ENCODE data around the gene ARID3C. TPM values are rescaled to one million over a fixed set of nuclear protein-coding genes. Genes with fewer than 3 reads are reported as not detected.

ARID3C gene
- total and polyA plus RNA-seq, 2 experiments from 2014 or later: 0.49 TPM; not detected in 1

GRCh38 chr9:34591917-34592866 lies 36.7 kb downstream of the ARID3C start:
- peak overlapping the region; percentile 52; the same call in 1 of the 2 replicates for H2AFZ ChIP-seq
- DNase-seq (ENCODE audit: low spot score): no peak
- H3K4me1 ChIP-seq (ENCODE audit: insufficient read depth): peaks cover 37% of the 10 kb centered on the region; the same call in 1 of the 2 replicates
- Mint-ChIP-seq H3K36me3 (ENCODE audit: low read depth) (no peaks in the 10 kb centered on the region; the same call in 2 of the 3 replicates), H3K27me3 (ENCODE audit: insufficient read depth, low read depth, poor library complexity) (peaks cover 68% of the 10 kb centered on the region), H3K27ac (no peak overlapping the region), H3K4me1 (peaks cover 27% of the 10 kb centered on the region), H3K9me3 (peaks cover 3% of the 10 kb centered on the region; the same call in 1 of the 3 replicates), H3K4me3 (peak overlapping the region; percentile 24; the same call in 2 of the 3 replicates)
- H3K4me2 ChIP-seq: peak overlapping the region; percentile 94
- H3K4me3 ChIP-seq: peak overlapping the region; percentile 70
- no peaks in the 10 kb centered on the region for H3F3A ChIP-seq (replicated peaks; ENCODE audit: low read depth)
- no peak for ATAC-seq
- H3K9me2 ChIP-seq (ENCODE audit: insufficient read depth): no peaks in the 10 kb centered on the region
- H3K27me3 ChIP-seq (ENCODE audit: insufficient read depth): peaks cover 84% of the 10 kb centered on the region
- no peaks in the 10 kb centered on the region for H3K79me2 ChIP-seq (replicated peaks; ENCODE audit: insufficient read depth)
- H3K36me3 ChIP-seq (ENCODE audit: insufficient read depth): no peaks in the 10 kb centered on the region
- H3K27ac ChIP-seq (ENCODE audit: low read depth): no peak overlapping the region
- peaks cover 6% of the 10 kb centered on the region for H4K20me1 ChIP-seq (replicated peaks; ENCODE audit: insufficient read depth)
- peak; percentile 14 for TF ChIP-seq EZH2 (IDR thresholded peaks at IDR 0.05; ENCODE audit: low read depth, unreplicated experiment)
- TF ChIP-seq STAT1 (IDR thresholded peaks at IDR 0.05; ENCODE audit: unreplicated experiment): no peak

GRCh38 chr9:34591248-34591916 lies 37.5 kb downstream of the ARID3C start:
- no peak overlapping the region for H3K27ac ChIP-seq (ENCODE audit: low read depth)
- peaks cover 6% of the 10 kb centered on the region for H4K20me1 ChIP-seq (replicated peaks; ENCODE audit: insufficient read depth)
- peak overlapping the region; percentile 97 for H2AFZ ChIP-seq
- Mint-ChIP-seq H3K9me3 (peaks cover 3% of the 10 kb centered on the region; the same call in 1 of the 3 replicates), H3K4me3 (peak overlapping the region; percentile 79), H3K4me1 (peaks cover 31% of the 10 kb centered on the region), H3K27me3 (ENCODE audit: insufficient read depth, low read depth, poor library complexity) (peaks cover 76% of the 10 kb centered on the region), H3K27ac (no peak overlapping the region), H3K36me3 (ENCODE audit: low read depth) (no peaks in the 10 kb centered on the region; the same call in 2 of the 3 replicates)
- H3K36me3 ChIP-seq (ENCODE audit: insufficient read depth): no peaks in the 10 kb centered on the region
- H3K9me2 ChIP-seq (ENCODE audit: insufficient read depth): no peaks in the 10 kb centered on the region
- no peaks in the 10 kb centered on the region for H3K79me2 ChIP-seq (replicated peaks; ENCODE audit: insufficient read depth)
- peak; percentile 70 for ATAC-seq
- H3K4me1 ChIP-seq (ENCODE audit: insufficient read depth): peaks cover 40% of the 10 kb centered on the region; the same call in 1 of the 2 replicates
- H3K4me2 ChIP-seq: peak overlapping the region; percentile 94
- H3K27me3 ChIP-seq (ENCODE audit: insufficient read depth): peaks cover 92% of the 10 kb centered on the region
- DNase-seq (ENCODE audit: low spot score): peak; percentile 91
- no peaks in the 10 kb centered on the region for H3F3A ChIP-seq (replicated peaks; ENCODE audit: low read depth)
- H3K4me3 ChIP-seq: peak overlapping the region; percentile 70
- TF ChIP-seq ZNF114 (CRISPR knock-in tag; IDR thresholded peaks at IDR 0.05): no peak
- TF ChIP-seq, protein P1, sequence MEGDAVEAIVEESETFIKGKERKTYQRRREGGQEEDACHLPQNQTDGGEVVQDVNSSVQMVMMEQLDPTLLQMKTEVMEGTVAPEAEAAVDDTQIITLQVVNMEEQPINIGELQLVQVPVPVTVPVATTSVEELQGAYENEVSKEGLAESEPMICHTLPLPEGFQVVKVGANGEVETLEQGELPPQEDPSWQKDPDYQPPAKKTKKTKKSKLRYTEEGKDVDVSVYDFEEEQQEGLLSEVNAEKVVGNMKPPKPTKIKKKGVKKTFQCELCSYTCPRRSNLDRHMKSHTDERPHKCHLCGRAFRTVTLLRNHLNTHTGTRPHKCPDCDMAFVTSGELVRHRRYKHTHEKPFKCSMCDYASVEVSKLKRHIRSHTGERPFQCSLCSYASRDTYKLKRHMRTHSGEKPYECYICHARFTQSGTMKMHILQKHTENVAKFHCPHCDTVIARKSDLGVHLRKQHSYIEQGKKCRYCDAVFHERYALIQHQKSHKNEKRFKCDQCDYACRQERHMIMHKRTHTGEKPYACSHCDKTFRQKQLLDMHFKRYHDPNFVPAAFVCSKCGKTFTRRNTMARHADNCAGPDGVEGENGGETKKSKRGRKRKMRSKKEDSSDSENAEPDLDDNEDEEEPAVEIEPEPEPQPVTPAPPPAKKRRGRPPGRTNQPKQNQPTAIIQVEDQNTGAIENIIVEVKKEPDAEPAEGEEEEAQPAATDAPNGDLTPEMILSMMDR (conservative IDR thresholded peaks at IDR 0.05; ENCODE audit: low read depth in 2 of 2): peak; percentile 63 to 97
- TF ChIP-seq, protein P2, sequence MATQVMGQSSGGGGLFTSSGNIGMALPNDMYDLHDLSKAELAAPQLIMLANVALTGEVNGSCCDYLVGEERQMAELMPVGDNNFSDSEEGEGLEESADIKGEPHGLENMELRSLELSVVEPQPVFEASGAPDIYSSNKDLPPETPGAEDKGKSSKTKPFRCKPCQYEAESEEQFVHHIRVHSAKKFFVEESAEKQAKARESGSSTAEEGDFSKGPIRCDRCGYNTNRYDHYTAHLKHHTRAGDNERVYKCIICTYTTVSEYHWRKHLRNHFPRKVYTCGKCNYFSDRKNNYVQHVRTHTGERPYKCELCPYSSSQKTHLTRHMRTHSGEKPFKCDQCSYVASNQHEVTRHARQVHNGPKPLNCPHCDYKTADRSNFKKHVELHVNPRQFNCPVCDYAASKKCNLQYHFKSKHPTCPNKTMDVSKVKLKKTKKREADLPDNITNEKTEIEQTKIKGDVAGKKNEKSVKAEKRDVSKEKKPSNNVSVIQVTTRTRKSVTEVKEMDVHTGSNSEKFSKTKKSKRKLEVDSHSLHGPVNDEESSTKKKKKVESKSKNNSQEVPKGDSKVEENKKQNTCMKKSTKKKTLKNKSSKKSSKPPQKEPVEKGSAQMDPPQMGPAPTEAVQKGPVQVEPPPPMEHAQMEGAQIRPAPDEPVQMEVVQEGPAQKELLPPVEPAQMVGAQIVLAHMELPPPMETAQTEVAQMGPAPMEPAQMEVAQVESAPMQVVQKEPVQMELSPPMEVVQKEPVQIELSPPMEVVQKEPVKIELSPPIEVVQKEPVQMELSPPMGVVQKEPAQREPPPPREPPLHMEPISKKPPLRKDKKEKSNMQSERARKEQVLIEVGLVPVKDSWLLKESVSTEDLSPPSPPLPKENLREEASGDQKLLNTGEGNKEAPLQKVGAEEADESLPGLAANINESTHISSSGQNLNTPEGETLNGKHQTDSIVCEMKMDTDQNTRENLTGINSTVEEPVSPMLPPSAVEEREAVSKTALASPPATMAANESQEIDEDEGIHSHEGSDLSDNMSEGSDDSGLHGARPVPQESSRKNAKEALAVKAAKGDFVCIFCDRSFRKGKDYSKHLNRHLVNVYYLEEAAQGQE (IDR thresholded peaks at IDR 0.05; ENCODE audit: unreplicated experiment): no peak
- peak; percentile 81 for TF ChIP-seq EZH2phosphoT487 (IDR thresholded peaks at IDR 0.05; ENCODE audit: unreplicated experiment)
- TF ChIP-seq ETS1 (IDR thresholded peaks at IDR 0.05): no peak
- peak; percentile 36; the same call in 1 of the 2 replicates for TF ChIP-seq CREB1 (CRISPR knock-in tag; IDR thresholded peaks at IDR 0.05; ENCODE audit: low read depth)
- no peak for TF ChIP-seq POLR2AphosphoS5 (IDR thresholded peaks at IDR 0.05; ENCODE audit: low read depth)

All from GM23338 (cell line).